OCI-LY3 (cell line): ENCODE data around the gene GAK.

Source experiments
- CTCF ChIP-seq: fragments of 200-600, 300-600 bp; sonication (generic); IDR thresholded peaks from 2 replicates; pipeline ENCODE4 v1.5.1; 2014; ENCODE audit warnings: antibody characterized with exemption, low read length, low read depth
- EZH2phosphoT487 ChIP-seq: fragments of 200-600 bp; shearing (Covaris generic); IDR thresholded peaks from 2 replicates; pipeline ENCODE4 v1.6.1; 2018; ENCODE audit warnings: antibody characterized with exemption, mixed run types, low read depth

- TF ChIP-seq CTCF (no peak), EZH2phosphoT487 (no peak)
Observed at GRCh38 chr4:970046-970745, 38.1 kb upstream of the GAK start.
